22Rv1 (cell line): ENCODE data around the gene LMTK2.

ENCODE experiments used
- ZFX ChIP-seq: fragments of 450-650 bp; IDR thresholded peaks from 2 replicates; pipeline ENCODE4 v1.6.1; 2017; ENCODE audit warnings: antibody characterized with exemption, borderline replicate concordance
- TF ChIP-seq, protein P1 (sequence below): fragments of 450-650 bp; IDR thresholded peaks from 2 replicates; pipeline ENCODE4 v1.5.1; 2017; ENCODE audit warnings: mild to moderate bottlenecking

DNA sequence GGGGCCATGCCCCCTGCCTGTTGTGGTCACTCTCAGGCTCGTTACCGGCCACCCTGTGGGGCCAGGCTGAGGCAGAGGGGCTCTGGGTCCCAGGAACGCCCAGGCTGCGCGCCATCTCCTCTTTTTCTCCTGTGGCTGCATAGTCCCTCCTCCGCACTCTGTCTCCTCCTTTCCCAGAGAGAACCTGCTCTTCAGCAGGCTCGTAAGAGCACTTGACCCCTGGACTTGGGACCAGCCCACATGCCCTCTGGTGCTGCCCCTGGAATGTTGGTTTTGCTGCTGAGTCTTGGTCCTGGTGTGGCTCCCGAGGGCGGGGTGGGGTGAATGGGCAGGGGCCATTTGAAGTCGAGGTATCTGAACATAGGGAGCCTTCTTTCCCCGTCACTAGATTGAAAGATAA lies 98.0 kb downstream of the LMTK2 start:
- TF ChIP-seq, protein P1, sequence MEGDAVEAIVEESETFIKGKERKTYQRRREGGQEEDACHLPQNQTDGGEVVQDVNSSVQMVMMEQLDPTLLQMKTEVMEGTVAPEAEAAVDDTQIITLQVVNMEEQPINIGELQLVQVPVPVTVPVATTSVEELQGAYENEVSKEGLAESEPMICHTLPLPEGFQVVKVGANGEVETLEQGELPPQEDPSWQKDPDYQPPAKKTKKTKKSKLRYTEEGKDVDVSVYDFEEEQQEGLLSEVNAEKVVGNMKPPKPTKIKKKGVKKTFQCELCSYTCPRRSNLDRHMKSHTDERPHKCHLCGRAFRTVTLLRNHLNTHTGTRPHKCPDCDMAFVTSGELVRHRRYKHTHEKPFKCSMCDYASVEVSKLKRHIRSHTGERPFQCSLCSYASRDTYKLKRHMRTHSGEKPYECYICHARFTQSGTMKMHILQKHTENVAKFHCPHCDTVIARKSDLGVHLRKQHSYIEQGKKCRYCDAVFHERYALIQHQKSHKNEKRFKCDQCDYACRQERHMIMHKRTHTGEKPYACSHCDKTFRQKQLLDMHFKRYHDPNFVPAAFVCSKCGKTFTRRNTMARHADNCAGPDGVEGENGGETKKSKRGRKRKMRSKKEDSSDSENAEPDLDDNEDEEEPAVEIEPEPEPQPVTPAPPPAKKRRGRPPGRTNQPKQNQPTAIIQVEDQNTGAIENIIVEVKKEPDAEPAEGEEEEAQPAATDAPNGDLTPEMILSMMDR: no peak
- TF ChIP-seq ZFX: no peak
